ENCODE data around the gene NFXL1. TPM values are rescaled to one million over a fixed set of nuclear protein-coding genes. Genes with fewer than 3 reads are reported as not detected.

Gene NFXL1
- total RNA-seq, 2 experiments from 2014 or later = 9.0 to 9.9 TPM

GRCh38 chr4:47804598-47804997 is 109.8 kb downstream of the NFXL1 start:
- no peak overlapping the region for H3K27ac ChIP-seq (ENCODE audit: low read depth in 1 of 2, low read length in 2 of 2)
- H3K4me1 ChIP-seq (ENCODE audit: insufficient read depth, low read length) = no peaks in the 10 kb centered on the region
- Mint-ChIP-seq H3K4me3 (no peak overlapping the region), H3K36me3 (ENCODE audit: low read depth) (no peaks in the 10 kb centered on the region), H3K4me1 (ENCODE audit: low read depth) (no peaks in the 10 kb centered on the region), H3K27me3 (no peaks in the 10 kb centered on the region), H3K9me3 (peaks cover 4% of the 10 kb centered on the region), H3K27ac (no peak overlapping the region)
- intact Hi-C loops (cut with DNase I, micrococcal nuclease) = no loop called here
- DNase-seq (no peak), ATAC-seq (ENCODE audit: poor library complexity) (no peak)
- H3K27me3 ChIP-seq (ENCODE audit: control insufficient read depth in 1 of 2, insufficient read depth in 2 of 2, low read length in 2 of 2) = no peaks in the 10 kb centered on the region
- ChIA-PET CTCF (no interaction called here), POLR2A (no interaction called here)
- H3K36me3 ChIP-seq (ENCODE audit: insufficient read depth, low read length) = no peaks in the 10 kb centered on the region
- TF ChIP-seq CTCF (IDR thresholded peaks at IDR 0.05) = no peak
- H3K4me3 ChIP-seq (ENCODE audit: low read length) = no peak overlapping the region
- H3K9me3 ChIP-seq (ENCODE audit: control insufficient read depth in 1 of 2, insufficient read depth in 1 of 2, low read length in 2 of 2) = no peaks in the 10 kb centered on the region

GRCh38 chr4:47801481-47802002 is 112.8 kb downstream of the NFXL1 start:
- intact Hi-C loops (cut with DNase I, micrococcal nuclease) = no loop called here
- Mint-ChIP-seq H3K36me3 (ENCODE audit: low read depth) (no peaks in the 10 kb centered on the region), H3K27ac (no peak overlapping the region), H3K27me3 (no peaks in the 10 kb centered on the region), H3K4me1 (ENCODE audit: low read depth) (no peaks in the 10 kb centered on the region), H3K4me3 (no peak overlapping the region), H3K9me3 (peaks cover 4% of the 10 kb centered on the region)
- H3K27ac ChIP-seq (ENCODE audit: low read depth in 1 of 2, low read length in 2 of 2) = no peak overlapping the region
- CTCF ChIA-PET = no interaction called here
- H3K4me3 ChIP-seq (ENCODE audit: low read length) = no peak overlapping the region
- no peaks in the 10 kb centered on the region for H3K36me3 ChIP-seq (ENCODE audit: insufficient read depth, low read length)
- no peaks in the 10 kb centered on the region for H3K27me3 ChIP-seq (ENCODE audit: control insufficient read depth in 1 of 2, insufficient read depth in 2 of 2, low read length in 2 of 2)
- ATAC-seq (ENCODE audit: poor library complexity) (no peak), DNase-seq (no peak)
- TF ChIP-seq CTCF (IDR thresholded peaks at IDR 0.05) = no peak
- no peaks in the 10 kb centered on the region for H3K4me1 ChIP-seq (ENCODE audit: insufficient read depth, low read length)
- H3K9me3 ChIP-seq (ENCODE audit: control insufficient read depth in 1 of 2, insufficient read depth in 1 of 2, low read length in 2 of 2) = no peaks in the 10 kb centered on the region
- POLR2A ChIA-PET = no interaction called here

- Mint-ChIP-seq H3K27ac (no peak overlapping the region), H3K36me3 (ENCODE audit: low read depth) (no peaks in the 10 kb centered on the region), H3K4me1 (ENCODE audit: low read depth) (no peaks in the 10 kb centered on the region), H3K27me3 (no peaks in the 10 kb centered on the region), H3K4me3 (no peak overlapping the region), H3K9me3 (no peaks in the 10 kb centered on the region)
- Histone ChIP-seq H3K36me3 (ENCODE audit: insufficient read depth, low read length) (no peaks in the 10 kb centered on the region), H3K4me3 (ENCODE audit: low read length) (no peak overlapping the region), H3K9me3 (ENCODE audit: control insufficient read depth in 1 of 2, insufficient read depth in 1 of 2, low read length in 2 of 2) (no peaks in the 10 kb centered on the region), H3K27ac (ENCODE audit: low read depth in 1 of 2, low read length in 2 of 2) (no peak overlapping the region), H3K27me3 (ENCODE audit: control insufficient read depth in 1 of 2, insufficient read depth in 2 of 2, low read length in 2 of 2) (no peaks in the 10 kb centered on the region), H3K4me1 (ENCODE audit: insufficient read depth, low read length) (no peaks in the 10 kb centered on the region)
- intact Hi-C loops (cut with DNase I, micrococcal nuclease) = no loop called here
- POLR2A ChIA-PET = no interaction called here
- DNase-seq (no peak), ATAC-seq (ENCODE audit: poor library complexity) (no peak)
- no peak for TF ChIP-seq CTCF (IDR thresholded peaks at IDR 0.05)
- CTCF ChIA-PET = no interaction called here
Observed at GRCh38 chr4:47798165-47798564, 116.2 kb downstream of the NFXL1 start.

Other genes with a start within 250 kb of the NFXL1 start
- gene CORIN, start 76.5 kb downstream of the NFXL1 start, total RNA-seq = under 1 TPM in 1 of 2 experiments, not detected in 1; 0.14 TPM
- gene CNGA1, start 102.1 kb upstream of the NFXL1 start, total RNA-seq = not detected
- under 1 TPM; 0.45 to 0.85 TPM for gene NIPAL1, start 102.2 kb upstream of the NFXL1 start, total RNA-seq
- 10 to 100 TPM; 67.0 to 69.9 TPM for gene TXK, start 219.7 kb upstream of the NFXL1 start, total RNA-seq

All from CD4-positive, alpha-beta T cell (primary cell).